Coronary artery (tissue), 2 donors: ENCODE data around the gene NTNG1.
"Not testable (repeated sequence)": the region's sequence is repeated elsewhere in the genome, so short reads cannot be mapped to it uniquely, and the experiment has no call there.

ENCODE experiments used
- DNase-seq: peaks from one replicate; pipeline ENCODE4 v3.0.0-alpha.2; 2017; ENCODE audit warnings: low spot score
- H3K27ac ChIP-seq, 2 donors: fragments of 200-600 bp; sonication (generic); one replicate each; pipeline ENCODE4 v1.5.1; 2016 to 2019
- H3K4me3 ChIP-seq: fragments of 200-600 bp; sonication (generic); 2 replicates; pipeline ENCODE4 v1.5.1; 2016; ENCODE audit warnings: mild to moderate bottlenecking, moderate library complexity
- CTCF ChIP-seq: fragments of 200-600 bp; sonication (generic); IDR thresholded peaks from one replicate; pipeline ENCODE4 v1.5.1; 2019; ENCODE audit warnings: antibody characterized with exemption

NTNG1 gene

GRCh38 chr1:107140703-107141490 is at the start of gene NTNG1:
NTNG1 (plus strand) TSS chr1:107141039.
- TF ChIP-seq CTCF = no peak
- Histone ChIP-seq H3K27ac (no peak within 1 kb of the TSS), H3K4me3 (peak within 1 kb of the TSS; percentile 82)
- no peak for DNase-seq

GRCh38 chr1:107091418-107091817 is 49.4 kb upstream of the NTNG1 start:
- TF ChIP-seq CTCF = no peak
- Histone ChIP-seq H3K4me3 (no peak overlapping the region), H3K27ac (no peak overlapping the region)
- no peak for DNase-seq

GRCh38 chr1:107093395-107093794 is 47.4 kb upstream of the NTNG1 start:
- not testable (repeated sequence) for H3K27ac ChIP-seq

GRCh38 chr1:107095647-107096046 is 45.2 kb upstream of the NTNG1 start:
- no peak for TF ChIP-seq CTCF
- DNase-seq = no peak
- Histone ChIP-seq H3K27ac (no peak overlapping the region), H3K4me3 (no peak overlapping the region)

More at GRCh38 chr1:107093395-107093794, 47.4 kb upstream of the NTNG1 start:
- not testable (repeated sequence) for DNase-seq, H3K4me3 ChIP-seq

GRCh38 chr1:107096690-107097089 is 44.1 kb upstream of the NTNG1 start:
- TF ChIP-seq CTCF = no peak
- H3K4me3 ChIP-seq = no peak overlapping the region
- DNase-seq = no peak
- no peak overlapping the region for H3K27ac ChIP-seq

GRCh38 chr1:107098961-107099360 is 41.9 kb upstream of the NTNG1 start:
- H3K27ac ChIP-seq = no peak overlapping the region
- TF ChIP-seq CTCF = no peak
- no peak overlapping the region for H3K4me3 ChIP-seq
- no peak for DNase-seq

GRCh38 chr1:107100331-107100984 is 40.4 kb upstream of the NTNG1 start:
- no peak overlapping the region for H3K27ac ChIP-seq
- no peak overlapping the region for H3K4me3 ChIP-seq
- no peak for TF ChIP-seq CTCF
- DNase-seq = no peak
